GM21367 (cell line): Measurements from ENCODE around the gene ANKRD7.
"Not testable (repeated sequence)": the region's sequence is repeated elsewhere in the genome, so short reads cannot be mapped to it uniquely, and the experiment has no call there.

Experiments
- ATAC-seq: cut with Tn5 transposase; IDR thresholded peaks from one replicate; pipeline ENCODE4 v1.9.1; 2021; ENCODE audit not compliant: unreplicated experiment

Gene ANKRD7

DNA sequence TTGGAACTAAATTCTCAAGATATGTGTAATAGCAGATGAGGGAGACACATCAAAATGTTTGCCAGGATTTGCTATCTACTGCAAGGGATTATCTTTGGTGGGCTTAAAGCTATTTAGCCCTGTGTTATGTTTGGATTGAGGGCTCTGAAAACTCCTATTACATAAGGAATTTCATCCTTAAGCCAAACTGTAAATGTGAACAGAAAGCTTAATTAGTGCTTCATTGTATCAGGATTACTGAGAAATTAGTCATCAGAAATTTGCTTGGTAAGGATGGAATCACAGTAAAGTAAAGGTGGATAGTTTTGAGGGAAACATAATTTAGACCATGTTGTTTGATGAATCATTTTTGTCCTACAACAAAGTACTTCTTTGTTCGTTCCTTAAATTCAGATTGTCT is 8.3 kb downstream of the ANKRD7 start:
- no peak for ATAC-seq

DNA sequence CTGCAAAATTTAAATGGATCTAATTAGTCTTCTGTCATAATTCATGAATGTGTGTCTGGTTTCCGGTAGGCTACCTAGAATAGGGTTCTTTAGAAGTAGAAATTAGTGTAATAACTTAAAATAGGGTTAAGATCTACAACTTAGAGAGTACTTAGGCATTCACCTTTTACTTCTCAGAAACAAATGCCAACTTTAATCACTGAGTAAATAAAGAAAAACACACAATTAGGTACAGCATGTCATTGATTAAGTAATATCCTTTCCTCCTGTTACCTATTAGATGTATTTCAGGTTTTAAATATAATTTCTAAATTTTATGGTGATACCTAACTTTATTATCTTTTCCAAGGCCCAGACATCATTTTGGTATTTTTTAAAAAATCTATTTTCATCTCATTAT is 9.3 kb downstream of the ANKRD7 start:
- ATAC-seq = no peak

DNA sequence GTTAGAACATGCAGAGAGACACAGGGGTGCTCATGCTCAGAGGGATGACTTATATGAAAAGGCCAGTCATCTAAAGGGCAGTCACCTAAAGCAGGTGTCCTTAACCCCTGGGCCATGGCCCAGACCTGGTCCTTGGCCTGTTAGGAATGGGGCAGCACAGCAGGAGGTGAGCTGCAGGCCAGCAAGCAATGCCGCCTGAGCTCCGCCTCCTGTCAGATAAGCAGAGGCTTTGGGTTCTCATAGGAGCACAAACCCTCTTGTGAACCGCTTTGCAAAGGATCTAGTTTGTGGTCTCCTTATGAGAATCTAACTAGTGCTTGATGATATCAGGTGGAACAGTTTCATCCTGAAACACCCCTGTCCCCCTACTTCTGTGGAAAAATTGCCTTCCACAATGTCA is 14.5 kb downstream of the ANKRD7 start:
- ATAC-seq = no peak

DNA sequence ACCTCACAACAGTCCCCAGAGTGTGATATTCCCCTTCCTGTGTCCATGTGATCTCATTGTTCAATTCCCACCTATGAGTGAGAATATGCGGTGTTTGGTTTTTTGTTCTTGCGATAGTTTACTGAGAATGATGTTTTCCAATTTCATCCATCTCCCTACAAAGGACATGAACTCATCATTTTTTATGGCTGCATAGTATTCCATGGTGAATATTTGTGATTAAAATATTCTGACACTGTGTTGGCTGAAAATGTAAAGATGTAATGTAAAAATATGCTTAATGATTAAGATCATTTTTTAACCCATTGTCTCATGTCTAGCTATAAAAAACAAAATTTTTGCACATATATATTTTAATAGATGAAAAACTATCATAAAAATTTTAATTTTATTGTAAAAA is 15.8 kb downstream of the ANKRD7 start:
- not testable (repeated sequence) for ATAC-seq

DNA sequence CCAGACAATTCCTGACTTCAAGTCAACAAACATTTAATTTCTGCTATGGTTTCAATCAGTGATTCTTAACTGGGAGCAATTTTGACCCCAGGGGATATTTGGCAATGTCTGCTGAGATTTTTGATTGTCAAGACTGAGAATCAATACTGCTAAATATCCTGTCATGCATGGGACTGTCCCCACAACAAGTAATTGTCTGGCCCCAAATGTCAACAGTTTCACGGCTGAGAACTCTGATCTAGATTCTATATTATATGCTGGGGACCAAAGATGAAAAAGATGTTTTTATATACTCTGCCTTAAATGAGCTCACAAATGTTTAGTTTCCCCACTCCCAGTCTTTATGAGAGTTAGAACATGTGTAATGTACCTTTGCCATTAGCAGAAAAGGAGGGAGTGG is 19.2 kb downstream of the ANKRD7 start:
- no peak for ATAC-seq

DNA sequence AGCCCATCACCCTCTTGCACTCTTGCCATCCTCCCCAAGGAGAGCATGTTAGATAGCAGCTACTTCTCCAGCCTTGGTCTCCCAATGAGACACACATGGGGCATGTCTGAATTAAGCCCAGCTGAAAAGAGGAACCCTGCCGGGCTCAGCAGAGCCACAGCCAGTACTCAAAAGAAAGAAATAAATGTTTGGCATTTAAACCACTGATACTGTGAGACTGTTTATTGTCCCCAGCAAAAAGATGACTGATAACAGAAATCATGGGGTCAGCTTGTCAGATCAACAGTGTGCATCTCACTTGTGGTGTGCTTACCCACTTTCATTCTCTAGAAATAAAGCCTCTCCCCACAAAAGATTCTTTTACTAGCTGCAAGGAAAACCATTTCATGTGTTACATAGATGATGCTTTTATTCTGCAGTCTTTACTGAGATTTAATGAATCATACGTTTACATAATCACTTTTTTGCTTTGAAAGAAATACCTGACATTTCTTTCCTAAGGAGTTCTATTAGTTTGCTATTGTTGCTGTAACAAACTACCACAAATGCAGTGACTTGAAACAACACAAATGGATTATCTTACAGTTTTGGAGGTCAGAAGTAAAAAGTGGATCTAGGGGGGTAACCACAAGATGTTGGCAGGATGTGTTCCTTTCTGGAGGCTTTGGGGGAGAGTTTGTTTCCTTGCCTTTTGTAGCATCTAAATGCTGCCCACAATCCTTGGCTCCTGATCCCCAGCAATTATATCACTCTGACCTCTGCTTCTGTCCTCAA is 20.9 kb downstream of the ANKRD7 start:
- ATAC-seq = peak; percentile 53

DNA sequence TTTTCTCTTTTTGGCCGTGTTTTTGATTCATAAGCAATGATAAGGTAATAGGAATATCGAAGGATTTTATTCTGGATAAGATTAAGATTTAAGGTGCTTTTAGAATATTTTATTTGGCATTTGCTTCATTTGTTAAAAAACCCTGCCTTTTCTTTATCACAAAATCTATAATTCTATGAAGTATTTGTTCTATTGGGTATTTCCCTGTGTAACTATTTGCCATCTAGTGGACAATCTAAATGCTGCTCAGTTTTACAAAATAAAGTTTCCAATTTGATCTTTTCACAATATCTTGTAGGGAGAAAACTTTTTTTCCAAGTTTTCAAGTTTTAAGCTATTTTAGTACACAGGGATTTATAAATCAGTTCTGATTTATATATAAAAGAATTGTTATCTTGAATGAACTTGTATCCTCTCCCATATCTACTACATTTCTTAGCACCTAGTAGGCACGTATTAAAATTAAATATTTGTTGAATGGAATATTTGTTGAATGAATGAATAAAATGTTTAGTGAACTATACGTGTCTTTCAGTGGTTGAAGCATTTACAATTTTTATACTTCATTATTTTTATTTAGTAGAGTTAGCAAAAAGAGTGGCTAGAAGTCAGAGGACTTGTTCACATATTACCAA is 26.5 kb downstream of the ANKRD7 start:
- no peak for ATAC-seq

DNA sequence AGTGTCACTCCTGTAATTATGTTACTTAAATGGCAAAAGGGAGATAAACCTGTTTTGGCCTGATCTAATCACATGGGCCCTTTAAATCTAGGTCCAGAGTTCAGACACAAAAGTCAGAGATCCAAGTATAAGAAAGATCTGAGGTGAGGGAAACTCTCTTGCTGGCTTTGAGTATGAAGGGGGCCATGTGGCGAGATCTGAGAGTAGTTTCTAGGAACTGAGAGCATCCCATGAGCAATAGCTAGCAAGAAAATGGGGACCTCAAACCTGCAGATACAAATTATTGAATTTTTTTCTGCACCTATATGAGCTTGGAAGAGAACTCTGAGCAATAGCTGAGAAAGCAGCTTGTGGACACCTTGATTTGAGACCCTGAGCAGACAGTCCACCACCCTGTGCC is 27.6 kb downstream of the ANKRD7 start:
- no peak for ATAC-seq

DNA sequence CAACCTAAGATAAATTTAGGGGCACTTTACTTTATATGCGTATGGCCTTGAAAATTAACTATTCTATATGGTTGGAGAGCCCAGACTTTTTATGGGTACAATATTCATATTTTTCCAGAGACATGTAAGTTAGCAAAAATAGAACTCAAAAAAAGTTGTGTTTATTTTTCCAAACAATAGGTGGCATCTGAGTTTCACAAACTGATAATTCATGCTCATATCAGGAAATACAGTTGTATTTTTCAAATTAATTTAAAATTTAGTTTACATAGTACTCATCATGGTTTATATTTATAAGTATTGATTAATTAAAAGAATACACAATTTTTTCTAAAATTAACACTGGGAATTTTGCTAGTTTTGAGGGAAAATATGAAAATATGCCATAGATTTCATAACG is 34.6 kb downstream of the ANKRD7 start:
- no peak for ATAC-seq

DNA sequence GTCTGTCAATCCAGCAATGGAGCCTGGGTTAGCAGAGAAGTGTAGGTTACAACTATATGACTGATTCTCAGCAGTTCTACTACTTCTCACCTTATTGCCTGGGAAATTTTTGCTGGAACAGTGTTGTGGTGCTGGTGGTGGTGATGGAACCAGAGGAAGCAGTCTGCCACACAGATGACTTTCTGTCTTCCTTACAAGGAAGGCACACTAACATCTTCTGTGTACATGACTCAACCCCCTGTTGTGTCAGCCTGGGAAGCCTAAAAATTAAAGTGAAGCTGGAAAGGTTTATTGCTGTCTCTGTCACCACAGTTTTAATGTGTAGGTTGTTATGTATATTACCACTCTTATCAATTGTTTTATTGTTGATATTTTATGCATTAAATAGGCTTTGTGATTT is 40.3 kb downstream of the ANKRD7 start:
- no peak for ATAC-seq

DNA sequence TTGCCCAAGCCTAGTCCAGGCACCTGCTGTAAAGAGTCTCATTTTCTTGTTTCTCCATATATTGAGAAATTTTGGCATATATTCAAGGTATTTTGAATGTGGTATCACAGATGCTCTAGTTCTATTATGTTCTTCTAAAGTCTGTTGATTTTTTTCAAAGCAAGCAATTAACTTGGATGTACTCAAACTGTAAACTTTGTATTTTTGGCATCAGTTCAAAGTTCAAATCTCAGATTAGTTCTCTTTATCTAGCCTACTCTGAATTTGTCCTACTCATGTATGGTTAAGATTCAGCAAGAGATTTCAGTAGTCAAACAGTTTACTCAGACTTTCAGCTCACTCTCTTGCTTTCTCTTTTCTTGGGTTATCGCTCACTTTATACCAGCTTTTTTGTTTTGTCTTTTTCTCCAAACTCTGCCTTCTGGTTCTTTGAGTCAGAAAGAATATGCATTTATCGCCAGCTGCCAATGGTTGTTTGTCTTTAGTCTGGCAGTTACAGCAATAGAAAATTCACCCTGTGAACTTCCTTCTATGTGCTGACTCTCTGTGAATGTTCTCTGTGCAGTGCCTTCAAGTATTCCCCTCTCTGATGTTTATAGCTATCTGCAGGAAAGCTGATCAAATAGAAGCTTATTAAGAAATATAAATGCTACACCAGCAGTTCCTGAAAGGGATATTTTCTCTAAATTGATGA is 56.0 kb downstream of the ANKRD7 start:
- ATAC-seq = no peak

DNA sequence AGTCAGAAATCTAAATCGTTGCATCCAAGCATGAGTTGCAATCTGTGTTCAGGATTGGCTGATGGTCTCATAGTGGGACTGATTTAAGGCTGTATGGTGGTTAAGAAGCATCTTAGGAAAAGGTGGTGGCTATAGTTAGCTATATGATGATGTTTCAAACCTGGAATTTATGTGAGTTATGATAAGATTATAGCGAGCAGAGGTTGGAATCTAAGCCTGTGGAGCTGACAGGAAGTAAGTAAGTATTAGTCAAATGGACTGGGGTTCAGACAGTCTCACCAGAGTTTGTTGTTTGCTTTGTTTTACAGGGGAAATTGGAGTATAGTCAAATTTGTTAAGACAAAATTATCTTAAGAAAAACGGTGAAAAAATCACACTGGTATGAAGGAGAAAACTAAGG is 56.7 kb downstream of the ANKRD7 start:
- ATAC-seq = no peak

DNA sequence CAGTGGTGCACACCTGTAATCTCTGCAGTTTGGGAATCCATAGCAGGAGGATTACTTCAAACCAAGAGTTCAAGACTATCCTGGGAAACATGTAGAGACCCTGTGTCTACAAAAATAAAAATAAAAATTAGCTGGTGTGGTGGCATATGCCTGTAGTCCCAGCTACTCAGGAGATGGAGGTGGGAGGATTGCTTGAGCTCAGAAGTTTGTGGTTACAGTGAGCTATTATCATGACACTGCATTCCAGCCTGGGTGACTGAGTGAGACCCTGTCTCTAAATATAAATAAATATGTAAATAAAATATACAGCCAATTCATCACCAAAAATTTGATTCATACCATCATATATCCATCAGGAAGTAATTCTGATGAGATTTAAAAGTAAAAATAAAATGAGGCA is 60.9 kb downstream of the ANKRD7 start:
- ATAC-seq = no peak

DNA sequence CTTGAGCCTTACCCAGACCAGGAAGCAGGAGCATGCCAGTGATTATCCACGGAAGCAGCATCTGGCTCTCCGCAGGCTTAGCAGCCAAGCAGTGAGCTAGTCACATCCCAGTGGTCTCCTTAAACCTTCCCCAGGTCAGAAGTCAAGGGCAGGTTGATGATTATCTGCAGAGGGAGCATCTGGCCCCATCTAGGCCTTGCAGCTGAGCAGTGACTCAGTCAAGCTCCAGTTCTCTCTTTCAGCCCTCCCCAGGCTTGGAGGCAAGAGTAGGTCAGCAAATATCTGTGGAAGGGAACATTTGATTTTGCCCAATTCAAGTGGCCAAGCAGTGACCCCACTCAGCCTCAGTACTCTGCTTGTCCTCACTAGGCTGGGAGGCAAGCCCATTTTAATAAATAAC is 61.6 kb downstream of the ANKRD7 start:
- ATAC-seq = no peak

DNA sequence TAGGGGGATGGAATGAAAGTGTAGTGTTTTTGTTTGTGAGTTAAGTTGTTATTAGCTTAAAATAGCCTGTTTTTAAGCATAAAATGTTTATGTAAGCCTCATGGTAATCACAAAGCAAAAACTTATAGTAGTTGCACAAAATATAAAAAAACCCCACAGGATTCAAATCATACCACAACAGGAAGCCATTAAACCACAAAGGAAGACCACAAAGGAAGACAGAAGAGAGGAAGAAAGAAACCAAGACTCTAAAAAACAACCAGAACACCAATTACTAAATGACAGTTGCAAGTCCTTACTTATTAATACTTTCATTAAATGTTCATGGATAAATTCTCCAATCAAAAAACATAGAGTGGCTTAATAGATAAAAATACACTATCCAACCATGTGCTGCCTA is 63.6 kb downstream of the ANKRD7 start:
- peak; percentile 88 for ATAC-seq

DNA sequence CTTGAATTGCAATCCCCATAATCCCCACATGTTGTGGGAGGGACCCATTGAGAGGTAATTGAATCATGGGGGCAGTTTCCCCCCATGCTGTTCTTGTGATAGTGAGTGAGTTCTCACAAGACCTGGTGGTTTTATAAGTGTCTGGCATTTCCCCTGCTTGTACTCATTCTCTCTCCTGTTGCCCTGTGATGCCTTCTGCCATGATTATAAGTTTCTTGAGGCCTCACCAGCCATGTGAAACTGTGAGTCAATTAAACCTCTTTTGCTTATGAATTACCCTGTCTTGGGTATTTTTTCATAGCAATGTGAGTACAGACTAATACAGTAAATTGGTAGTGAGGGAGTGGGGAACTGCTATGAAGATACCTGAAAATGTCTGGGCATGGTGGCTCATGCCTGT is 65.0 kb downstream of the ANKRD7 start:
- ATAC-seq = no peak
